Hair follicular keratinocyte (primary cell): Measurements from ENCODE around the gene SI. TPM values are rescaled to one million over a fixed set of nuclear protein-coding genes. Genes with fewer than 3 reads are reported as not detected.

Source experiments
- total RNA-seq: library from RNA; depleted of rRNA; stranded (reverse); fragments of >200 nt; gene quantifications from 2 replicates; pipeline ENCODE4 v1.2.3, GENCODE V29; 2015

The SI gene
- not detected in 2 replicates for total RNA-seq

DNA sequence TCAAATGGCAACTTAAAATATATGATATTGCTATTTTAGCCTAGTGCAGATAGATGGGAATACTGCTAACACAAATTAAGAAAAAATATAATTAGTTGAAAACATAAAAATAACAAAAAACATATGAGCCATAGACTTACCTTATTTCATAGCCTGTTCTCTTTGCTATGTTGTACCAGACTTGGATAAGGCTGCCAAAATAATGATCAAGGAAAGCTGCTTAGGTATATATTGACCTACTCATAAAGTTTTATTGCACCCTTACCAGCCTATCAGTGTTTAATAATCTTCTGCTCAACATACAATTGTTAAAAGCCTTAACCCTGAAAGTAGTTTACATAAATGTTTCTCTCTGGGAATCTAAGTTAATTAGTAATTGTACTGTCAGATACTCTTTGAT, at the start of gene SI:
TSS of gene SI (minus strand) at position 204 of the 400 bp plus-strand sequence. CDS start 2,484 bp downstream, outside the sequence.

Other genes starting within 250 kb of the SI start
- gene SLITRK3, start 117.9 kb upstream of the SI start, total RNA-seq, result not detected in 2 replicates